ENCODE results near the gene DMRT1.

The DMRT1 gene

DNA sequence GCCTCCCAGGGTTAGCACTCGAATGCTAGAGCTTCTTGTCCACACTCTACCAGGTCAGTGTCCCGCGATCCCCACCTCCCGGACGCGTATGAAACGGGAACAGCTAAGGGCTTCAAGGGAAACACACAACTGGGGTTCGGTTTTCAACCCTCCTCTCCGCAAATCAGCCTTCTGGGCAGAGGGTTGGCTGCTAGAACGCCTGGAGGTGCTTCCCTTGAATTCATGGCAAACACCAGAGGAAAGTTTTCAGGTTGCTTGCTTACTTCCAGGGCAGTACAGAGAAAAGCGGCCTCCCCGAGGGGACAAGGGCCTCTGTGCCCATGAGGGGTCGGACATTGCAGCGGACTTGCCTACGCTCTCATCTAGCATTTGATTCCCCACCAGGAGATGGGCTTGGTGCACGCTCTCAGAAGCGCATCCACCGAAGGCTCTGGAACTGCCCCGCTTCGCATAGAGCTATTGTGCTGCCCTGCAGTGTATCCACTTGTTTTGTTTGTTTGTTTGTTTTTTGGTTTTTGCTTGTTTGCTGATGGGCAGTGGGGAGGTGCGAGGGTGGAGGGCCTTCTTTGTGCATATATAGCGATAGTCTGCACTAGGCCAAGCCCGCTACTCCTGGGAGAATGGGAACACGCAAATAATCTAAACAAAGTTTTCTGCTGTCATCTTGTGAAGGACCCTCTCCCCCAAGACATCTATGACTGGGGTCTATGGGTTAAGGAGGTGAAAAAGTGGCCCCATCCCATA, 133.7 kb downstream of the DMRT1 start:
- H3K9me3 ChIP-seq (replicated peaks; ENCODE audit: low read length) = no peaks in the 10 kb centered on the region
- H3K27me3 ChIP-seq (ENCODE audit: control insufficient read depth, insufficient read depth, low read length) = peaks cover 63% of the 10 kb centered on the region
- H3K9ac ChIP-seq (ENCODE audit: low read depth, low read length) = no peak overlapping the region

DNA sequence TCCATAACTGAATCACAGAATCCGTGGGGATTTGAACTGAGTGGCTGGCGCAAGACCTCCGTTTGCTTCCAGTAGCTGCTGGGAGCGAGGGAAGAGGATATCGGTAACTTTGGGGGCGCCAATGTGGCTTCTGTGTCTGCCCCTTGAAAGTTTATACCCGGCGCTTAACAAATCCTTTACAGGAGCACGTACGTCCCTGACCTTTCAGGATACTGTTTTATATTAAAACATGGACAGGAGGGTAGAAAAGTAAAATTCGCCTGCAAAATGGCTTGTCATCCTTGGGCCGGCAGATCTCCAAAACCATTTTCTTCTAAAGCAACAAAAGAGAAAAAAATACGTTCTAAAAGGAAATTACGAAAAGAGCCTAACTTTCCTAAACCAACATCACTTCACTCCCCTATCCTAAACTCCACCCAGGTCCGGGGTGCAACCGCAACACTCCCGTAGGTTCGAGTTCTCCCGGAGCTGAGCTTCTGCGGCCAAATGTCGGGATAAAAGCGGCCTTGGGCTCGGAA, 134.3 kb downstream of the DMRT1 start:
- H3K4me3 ChIP-seq (ENCODE audit: low read length) = peak overlapping the region; percentile 24
- peak overlapping the region; percentile 41 for H3K4me2 ChIP-seq (ENCODE audit: low read length)
- H3K4me1 ChIP-seq (ENCODE audit: control insufficient read depth, insufficient read depth, low read length) = peaks cover 3% of the 10 kb centered on the region
- H3K27me3 ChIP-seq (ENCODE audit: control insufficient read depth, insufficient read depth, low read length) = peaks cover 67% of the 10 kb centered on the region
- H3K9ac ChIP-seq (ENCODE audit: low read depth, low read length) = no peak overlapping the region
- H3K36me3 ChIP-seq (ENCODE audit: insufficient read depth, low read length) = no peaks in the 10 kb centered on the region
- H3K9me3 ChIP-seq (replicated peaks; ENCODE audit: low read length) = no peaks in the 10 kb centered on the region

More for the DNA sequence above, 133.7 kb downstream of the DMRT1 start:
- H3K4me2 ChIP-seq (ENCODE audit: low read length) = no peak overlapping the region
- H3K36me3 ChIP-seq (ENCODE audit: insufficient read depth, low read length) = no peaks in the 10 kb centered on the region
- H3K4me1 ChIP-seq (ENCODE audit: control insufficient read depth, insufficient read depth, low read length) = peaks cover 3% of the 10 kb centered on the region
- no peak overlapping the region for H3K4me3 ChIP-seq (ENCODE audit: low read length)

DNA sequence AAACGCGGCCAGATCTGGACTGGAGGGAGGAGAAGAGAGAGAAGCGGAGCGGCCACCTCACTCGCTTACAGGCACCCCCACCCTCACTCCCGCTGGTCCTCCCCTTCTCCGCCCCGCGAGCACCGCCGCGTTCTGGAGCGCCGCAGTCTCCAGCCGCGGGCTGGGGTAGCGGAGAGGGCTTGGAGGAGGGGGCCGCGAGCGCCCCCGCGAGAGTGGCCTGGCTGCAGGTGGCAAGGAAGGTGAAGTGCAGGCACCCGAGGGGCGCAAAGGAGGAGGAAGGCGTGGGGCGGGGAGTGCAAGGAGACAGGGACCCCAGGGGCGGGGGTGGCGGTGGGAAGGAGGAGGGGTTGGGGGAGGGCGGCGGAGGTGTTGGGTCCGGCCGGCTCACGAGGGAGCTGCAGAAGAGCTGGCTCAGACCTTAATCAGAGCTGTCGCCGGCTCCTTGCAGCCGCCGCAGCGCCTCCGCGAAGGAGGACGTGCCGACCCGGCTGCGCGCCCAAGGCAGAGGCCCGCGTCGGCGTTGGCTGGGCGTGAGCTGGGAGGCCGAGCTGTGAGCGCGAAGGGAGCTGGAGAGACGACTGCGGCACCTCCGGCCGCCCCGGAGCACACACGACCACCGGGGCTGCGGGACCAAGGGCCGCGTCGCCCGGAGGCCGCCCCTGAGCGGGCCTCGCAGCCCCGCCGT, 134.9 kb downstream of the DMRT1 start, which contains the start of gene DMRT3:
TSS of gene DMRT3 (plus strand) at position 398 of the 685 bp plus-strand sequence. CDS start 347 bp downstream, outside the sequence.
- no peaks in the 10 kb centered on the region for H3K36me3 ChIP-seq (ENCODE audit: insufficient read depth, low read length)
- no peak within 1 kb of the TSS for H3K9ac ChIP-seq (ENCODE audit: low read depth, low read length)
- H3K4me3 ChIP-seq (ENCODE audit: low read length) = peak within 1 kb of the TSS; percentile 42
- peaks cover 68% of the 10 kb centered on the region for H3K27me3 ChIP-seq (ENCODE audit: control insufficient read depth, insufficient read depth, low read length)
- peak within 1 kb of the TSS; percentile 67 for H3K4me2 ChIP-seq (ENCODE audit: low read length)
- no peaks in the 10 kb centered on the region for H3K9me3 ChIP-seq (replicated peaks; ENCODE audit: low read length)
- peaks cover 3% of the 10 kb centered on the region for H3K4me1 ChIP-seq (ENCODE audit: control insufficient read depth, insufficient read depth, low read length)

DNA sequence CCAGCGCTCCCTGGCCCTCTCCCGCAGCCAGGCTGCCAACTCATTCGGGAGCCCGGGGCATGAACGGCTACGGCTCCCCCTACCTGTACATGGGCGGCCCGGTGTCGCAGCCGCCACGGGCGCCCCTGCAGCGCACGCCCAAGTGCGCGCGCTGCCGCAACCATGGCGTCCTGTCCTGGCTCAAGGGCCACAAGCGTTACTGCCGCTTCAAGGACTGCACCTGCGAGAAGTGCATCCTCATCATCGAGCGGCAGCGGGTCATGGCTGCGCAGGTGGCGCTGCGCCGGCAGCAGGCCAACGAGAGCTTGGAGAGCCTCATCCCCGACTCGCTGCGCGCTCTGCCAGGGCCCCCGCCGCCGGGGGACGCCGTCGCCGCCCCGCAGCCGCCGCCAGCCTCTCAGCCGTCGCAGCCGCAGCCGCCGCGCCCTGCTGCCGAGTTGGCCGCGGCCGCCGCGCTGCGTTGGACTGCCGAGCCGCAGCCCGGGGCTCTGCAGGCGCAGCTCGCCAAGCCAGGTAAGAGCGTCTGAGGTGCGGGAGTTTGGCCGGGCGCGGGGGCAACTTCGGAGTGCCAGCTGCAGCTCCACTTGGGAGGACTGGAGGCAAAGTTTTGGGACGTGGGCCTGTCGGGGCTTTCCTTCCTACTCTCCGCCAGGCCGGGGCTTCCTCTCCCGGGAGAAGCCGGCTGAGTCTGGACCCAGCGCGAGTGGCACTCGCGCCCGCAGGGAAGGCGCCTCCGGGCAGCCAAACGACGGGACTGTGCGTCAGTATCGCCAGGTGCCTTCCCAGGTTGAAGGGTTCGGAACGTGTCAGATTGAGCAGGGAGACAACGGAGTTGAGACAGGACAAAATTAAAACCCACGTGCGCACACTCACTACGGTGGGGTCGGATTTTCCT, 135.7 kb downstream of the DMRT1 start:
- Histone ChIP-seq H3K27me3 (ENCODE audit: control insufficient read depth, insufficient read depth, low read length) (peaks cover 74% of the 10 kb centered on the region), H3K4me3 (ENCODE audit: low read length) (peak overlapping the region; percentile 42), H3K9ac (ENCODE audit: low read depth, low read length) (no peak overlapping the region), H3K4me2 (ENCODE audit: low read length) (peak overlapping the region; percentile 67), H3K4me1 (ENCODE audit: control insufficient read depth, insufficient read depth, low read length) (no peaks in the 10 kb centered on the region), H3K36me3 (ENCODE audit: insufficient read depth, low read length) (no peaks in the 10 kb centered on the region), H3K9me3 (replicated peaks; ENCODE audit: low read length) (no peaks in the 10 kb centered on the region)

DNA sequence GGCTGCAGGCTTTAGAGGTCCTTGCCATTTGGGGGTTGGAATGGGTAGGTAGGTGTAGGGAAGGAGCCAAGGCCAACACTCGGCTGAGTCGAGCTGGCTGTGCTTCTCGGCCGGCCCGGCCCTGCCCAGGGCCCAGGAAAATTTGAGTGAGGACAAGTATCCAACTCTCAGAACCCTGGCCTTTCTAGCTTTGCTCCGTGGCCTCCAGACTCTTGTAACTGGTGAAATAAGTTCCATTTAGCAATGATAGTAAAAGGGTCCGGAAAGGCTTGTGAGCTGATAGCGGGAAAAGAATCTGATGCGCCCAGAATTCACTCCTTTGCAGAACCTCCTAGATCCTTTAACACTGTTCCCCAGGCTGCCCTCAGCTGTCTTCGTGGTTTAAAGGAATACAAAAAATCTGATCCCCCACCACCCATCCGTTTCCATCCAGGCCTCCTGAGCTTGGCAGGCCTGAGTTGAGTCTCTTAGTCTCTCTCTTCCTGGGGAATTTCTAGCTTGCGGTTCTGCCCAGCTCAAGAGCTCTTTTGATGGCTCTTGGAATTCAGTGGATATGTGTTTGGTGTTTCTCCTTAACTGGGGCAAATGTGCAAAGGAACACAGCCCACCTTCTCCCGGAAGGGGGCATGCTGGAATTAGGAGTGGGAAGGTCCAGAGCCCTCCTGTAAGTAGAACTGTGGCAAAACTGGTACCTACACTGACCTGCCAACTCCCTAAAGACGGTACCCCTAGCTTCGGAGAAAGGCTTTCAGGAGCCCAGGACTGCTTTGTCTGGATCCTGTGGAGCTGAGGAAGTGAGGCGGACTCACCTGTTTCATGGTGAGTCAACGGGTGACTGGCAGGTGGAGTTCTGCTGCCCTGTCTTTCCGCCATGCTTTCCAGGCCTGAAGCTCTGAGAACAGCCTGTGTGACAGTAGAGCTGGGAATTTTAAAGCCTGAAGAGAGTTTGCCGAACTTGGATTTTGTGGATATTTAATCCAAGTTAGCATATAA, 136.6 kb downstream of the DMRT1 start:
- peaks cover 82% of the 10 kb centered on the region for H3K27me3 ChIP-seq (ENCODE audit: control insufficient read depth, insufficient read depth, low read length)
- H3K4me1 ChIP-seq (ENCODE audit: control insufficient read depth, insufficient read depth, low read length) = no peaks in the 10 kb centered on the region
- no peaks in the 10 kb centered on the region for H3K9me3 ChIP-seq (replicated peaks; ENCODE audit: low read length)

DNA sequence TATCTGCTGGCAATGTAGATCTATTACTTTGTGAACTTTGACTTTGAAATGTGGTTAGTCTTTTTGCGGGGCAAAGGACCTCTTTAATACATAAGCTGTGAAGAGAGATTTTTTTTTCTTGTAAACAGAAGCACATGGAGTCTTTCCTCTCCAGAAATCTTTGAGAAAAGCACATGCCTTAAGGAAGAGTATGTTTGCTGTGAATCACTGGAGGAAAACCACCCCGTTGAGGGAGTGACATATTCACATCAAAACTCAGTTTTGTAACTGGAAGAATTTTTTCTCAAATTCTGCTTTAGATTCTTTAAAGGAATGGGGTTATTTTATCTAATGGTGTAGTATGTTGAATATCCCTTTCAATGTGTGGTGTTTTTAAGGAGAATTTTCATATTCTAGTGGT, 138.5 kb downstream of the DMRT1 start:
- no peak overlapping the region for H3K4me3 ChIP-seq (ENCODE audit: low read length)
- H3K4me1 ChIP-seq (ENCODE audit: control insufficient read depth, insufficient read depth, low read length) = no peaks in the 10 kb centered on the region
- H3K9ac ChIP-seq (ENCODE audit: low read depth, low read length) = no peak overlapping the region
- H3K4me2 ChIP-seq (ENCODE audit: low read length) = no peak overlapping the region
- H3K36me3 ChIP-seq (ENCODE audit: insufficient read depth, low read length) = no peaks in the 10 kb centered on the region
- H3K9me3 ChIP-seq (replicated peaks; ENCODE audit: low read length) = no peaks in the 10 kb centered on the region
- H3K27me3 ChIP-seq (ENCODE audit: control insufficient read depth, insufficient read depth, low read length) = peaks cover 70% of the 10 kb centered on the region

More for the DNA sequence above, 136.6 kb downstream of the DMRT1 start:
- Histone ChIP-seq H3K4me2 (ENCODE audit: low read length) (no peak overlapping the region), H3K4me3 (ENCODE audit: low read length) (no peak overlapping the region), H3K36me3 (ENCODE audit: insufficient read depth, low read length) (no peaks in the 10 kb centered on the region), H3K9ac (ENCODE audit: low read depth, low read length) (no peak overlapping the region)

DNA sequence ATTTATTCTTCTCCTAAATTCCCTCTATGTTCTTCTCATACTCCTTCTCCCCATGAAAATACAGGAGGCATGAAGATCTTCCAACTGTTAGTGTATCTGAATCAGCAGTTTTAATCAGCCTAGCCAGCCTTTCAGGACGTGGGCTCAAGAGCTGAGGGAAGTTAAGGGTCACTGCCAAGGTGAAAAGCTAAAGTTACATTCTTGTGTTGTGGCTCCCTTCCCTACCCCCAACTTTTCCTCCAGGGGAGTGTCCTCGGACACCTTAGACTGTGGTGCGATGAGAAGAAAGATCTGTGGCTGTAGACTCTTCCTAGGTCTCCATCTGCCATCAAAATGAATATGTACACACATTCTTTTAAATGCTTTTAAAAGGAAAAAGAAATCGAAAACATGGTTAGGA, 139.1 kb downstream of the DMRT1 start:
- Histone ChIP-seq H3K36me3 (ENCODE audit: insufficient read depth, low read length) (no peaks in the 10 kb centered on the region), H3K27me3 (ENCODE audit: control insufficient read depth, insufficient read depth, low read length) (peaks cover 65% of the 10 kb centered on the region), H3K9ac (ENCODE audit: low read depth, low read length) (no peak overlapping the region)

DNA sequence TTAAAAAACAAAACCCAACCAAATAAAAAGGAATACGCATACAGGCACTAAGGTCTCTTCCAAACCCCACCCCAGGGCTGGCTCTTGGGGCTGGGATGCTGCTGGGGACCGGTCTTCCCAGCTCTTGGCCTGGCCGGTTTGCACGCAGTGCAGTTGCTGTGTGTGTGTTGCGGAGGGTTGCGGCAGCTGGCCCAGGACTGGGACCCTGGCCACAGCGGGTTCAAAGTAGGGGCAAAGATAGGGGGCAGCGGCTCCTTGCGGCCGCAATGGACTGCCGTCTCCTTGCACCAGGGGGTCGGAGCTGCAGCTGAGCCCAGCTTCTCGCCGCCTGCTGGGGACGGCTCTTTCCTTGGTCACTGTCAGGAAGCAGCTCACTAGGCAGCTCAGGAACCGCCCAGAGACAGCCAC, 140.0 kb downstream of the DMRT1 start:
- Histone ChIP-seq H3K4me3 (ENCODE audit: low read length) (no peak overlapping the region), H3K27me3 (ENCODE audit: control insufficient read depth, insufficient read depth, low read length) (peaks cover 65% of the 10 kb centered on the region), H3K9ac (ENCODE audit: low read depth, low read length) (no peak overlapping the region), H3K4me1 (ENCODE audit: control insufficient read depth, insufficient read depth, low read length) (no peaks in the 10 kb centered on the region), H3K4me2 (ENCODE audit: low read length) (no peak overlapping the region), H3K9me3 (replicated peaks; ENCODE audit: low read length) (no peaks in the 10 kb centered on the region), H3K36me3 (ENCODE audit: insufficient read depth, low read length) (no peaks in the 10 kb centered on the region)

More for the DNA sequence above, 139.1 kb downstream of the DMRT1 start:
- H3K4me2 ChIP-seq (ENCODE audit: low read length) = no peak overlapping the region
- no peaks in the 10 kb centered on the region for H3K4me1 ChIP-seq (ENCODE audit: control insufficient read depth, insufficient read depth, low read length)
- H3K4me3 ChIP-seq (ENCODE audit: low read length) = no peak overlapping the region
- no peaks in the 10 kb centered on the region for H3K9me3 ChIP-seq (replicated peaks; ENCODE audit: low read length)

DNA sequence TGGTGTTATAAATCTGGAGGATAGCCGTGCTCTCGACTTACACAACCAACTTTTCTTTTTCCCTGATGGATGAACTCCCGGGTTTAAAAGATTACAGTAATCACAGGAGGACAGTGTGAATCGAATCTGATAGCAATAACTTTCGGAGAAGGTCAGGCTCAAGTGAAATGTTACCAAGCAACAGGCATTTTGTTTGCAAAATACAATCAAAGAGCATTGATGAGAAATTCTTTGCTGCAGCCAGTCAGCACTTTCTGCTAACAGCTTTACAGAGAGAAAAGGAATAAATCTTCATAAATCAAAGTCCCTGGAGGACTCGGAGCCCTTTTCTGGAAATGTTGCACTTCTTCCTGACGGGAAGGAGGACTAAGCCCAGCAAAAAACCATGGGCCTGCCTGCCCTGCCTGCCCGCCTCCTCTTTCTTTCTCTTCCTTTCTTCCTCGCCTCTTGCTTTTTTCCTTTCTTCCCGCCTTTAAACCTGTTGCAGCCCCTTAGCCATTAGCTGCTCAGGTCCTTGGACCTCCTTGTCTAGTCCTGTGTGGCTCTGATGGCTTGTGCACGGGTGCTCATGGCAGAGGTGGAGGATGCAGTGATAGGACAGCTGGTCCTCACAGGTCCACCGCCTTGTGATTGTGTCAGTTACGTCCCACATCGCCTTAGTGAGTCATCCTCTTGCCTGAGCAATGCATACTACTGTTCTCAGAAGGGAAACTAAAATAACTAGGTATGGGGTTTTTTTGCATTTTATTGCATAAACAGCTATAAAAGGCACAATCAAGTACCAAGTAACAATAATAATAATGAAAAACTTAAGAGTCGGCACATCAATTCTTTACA, 141.1 kb downstream of the DMRT1 start:
- H3K9ac ChIP-seq (ENCODE audit: low read depth, low read length) = no peak overlapping the region
- H3K36me3 ChIP-seq (ENCODE audit: insufficient read depth, low read length) = no peaks in the 10 kb centered on the region
- H3K4me1 ChIP-seq (ENCODE audit: control insufficient read depth, insufficient read depth, low read length) = no peaks in the 10 kb centered on the region
- H3K9me3 ChIP-seq (replicated peaks; ENCODE audit: low read length) = no peaks in the 10 kb centered on the region
- H3K4me3 ChIP-seq (ENCODE audit: low read length) = no peak overlapping the region
- peaks cover 56% of the 10 kb centered on the region for H3K27me3 ChIP-seq (ENCODE audit: control insufficient read depth, insufficient read depth, low read length)
- H3K4me2 ChIP-seq (ENCODE audit: low read length) = no peak overlapping the region

DNA sequence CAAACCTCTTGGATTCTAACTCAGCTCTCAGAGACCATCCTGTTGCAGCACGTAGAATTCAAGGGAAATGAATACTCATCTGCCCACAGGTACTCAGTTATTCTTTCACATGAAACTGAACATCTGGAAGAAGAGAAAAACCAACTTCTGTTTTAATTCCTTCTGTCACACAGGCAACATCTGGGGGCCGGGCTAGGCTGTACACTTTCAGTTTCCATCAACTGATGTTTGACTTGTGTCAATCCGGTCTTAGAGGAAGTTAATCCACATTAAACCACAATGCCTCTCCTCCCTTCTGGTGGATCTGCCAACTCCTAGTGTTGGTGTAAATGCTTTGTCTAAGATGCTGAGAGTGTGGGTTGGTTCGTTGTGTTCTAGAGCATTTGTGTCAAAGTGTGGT, 152.5 kb downstream of the DMRT1 start:
- H3K9ac ChIP-seq (ENCODE audit: low read depth, low read length) = no peak overlapping the region
- peaks cover 14% of the 10 kb centered on the region for H3K4me1 ChIP-seq (ENCODE audit: control insufficient read depth, insufficient read depth, low read length)
- H3K36me3 ChIP-seq (ENCODE audit: insufficient read depth, low read length) = no peaks in the 10 kb centered on the region
- peaks cover 7% of the 10 kb centered on the region for H3K27me3 ChIP-seq (ENCODE audit: control insufficient read depth, insufficient read depth, low read length)
- H3K9me3 ChIP-seq (replicated peaks; ENCODE audit: low read length) = no peaks in the 10 kb centered on the region
- H3K4me2 ChIP-seq (ENCODE audit: low read length) = no peak overlapping the region
- H3K4me3 ChIP-seq (ENCODE audit: low read length) = no peak overlapping the region
